T-helper 2 cell treated with Interferon-gamma antibody and Interleukin-4, amounts not matched to agents 5 μg/mL and 100 μg/mL, for 36 hours (primary cell): ENCODE measurements around the gene KRTAP5-5.
A peak's percentile ranks its signal among the peaks of the same experiment; 100 is the strongest.
"Not testable (repeated sequence)": the region's sequence is repeated elsewhere in the genome, so short reads cannot be mapped to it uniquely, and the experiment has no call there.

Experiments used
- DNase-seq: peaks from one replicate; pipeline ENCODE4 v3.0.0; 2021; ENCODE audit warnings: low spot score
- H3K27ac Mint-ChIP-seq: one replicate; pipeline ENCODE4 v1.8.0; 2021; ENCODE audit warnings: mild to moderate bottlenecking, mixed read lengths
- H3K27me3 Mint-ChIP-seq: one replicate; pipeline ENCODE4 v1.8.0; 2021; ENCODE audit warnings: low read depth, mixed read lengths
- H3K36me3 Mint-ChIP-seq: one replicate; pipeline ENCODE4 v1.8.0; 2021; ENCODE audit warnings: low read depth, mixed read lengths
- H3K4me1 Mint-ChIP-seq: one replicate; pipeline ENCODE4 v1.8.0; 2021; ENCODE audit warnings: low read depth, mixed read lengths
- H3K4me3 Mint-ChIP-seq: one replicate; pipeline ENCODE4 v1.8.0; 2022; ENCODE audit warnings: mild to moderate bottlenecking, moderate library complexity, mixed read lengths
- H3K9me3 Mint-ChIP-seq: one replicate; pipeline ENCODE4 v1.8.0; 2021; ENCODE audit warnings: mixed read lengths

Gene KRTAP5-5

GRCh38 chr11:1652771-1653540 is 23.4 kb downstream of the KRTAP5-5 start:
- Mint-ChIP-seq H3K4me3 (no peak overlapping the region), H3K36me3 (no peaks in the 10 kb centered on the region), H3K27me3 (peaks cover 6% of the 10 kb centered on the region), H3K4me1 (no peaks in the 10 kb centered on the region), H3K27ac (no peak overlapping the region), H3K9me3 (no peaks in the 10 kb centered on the region)
- peak; percentile 58 for DNase-seq

- DNase-seq: no peak
- H3K9me3 Mint-ChIP-seq: no peaks in the 10 kb centered on the region
- H3K4me3 Mint-ChIP-seq: no peak overlapping the region
- H3K4me1 Mint-ChIP-seq: no peaks in the 10 kb centered on the region
- no peaks in the 10 kb centered on the region for H3K36me3 Mint-ChIP-seq
- peaks cover 6% of the 10 kb centered on the region for H3K27me3 Mint-ChIP-seq
- no peak overlapping the region for H3K27ac Mint-ChIP-seq
These were observed 24.2 kb downstream of the KRTAP5-5 start for GRCh38 chr11:1653541-1654387.

GRCh38 chr11:1654388-1655167 is 25.0 kb downstream of the KRTAP5-5 start:
- Mint-ChIP-seq H3K27ac (no peak overlapping the region), H3K27me3 (peaks cover 6% of the 10 kb centered on the region), H3K36me3 (no peaks in the 10 kb centered on the region), H3K4me1 (peaks cover 4% of the 10 kb centered on the region), H3K9me3 (no peaks in the 10 kb centered on the region), H3K4me3 (no peak overlapping the region)
- no peak for DNase-seq

GRCh38 chr11:1655168-1656060 is 25.8 kb downstream of the KRTAP5-5 start:
- H3K27ac Mint-ChIP-seq: no peak overlapping the region
- peaks cover 14% of the 10 kb centered on the region for H3K27me3 Mint-ChIP-seq
- H3K4me3 Mint-ChIP-seq: no peak overlapping the region
- peaks cover 6% of the 10 kb centered on the region for H3K4me1 Mint-ChIP-seq
- no peaks in the 10 kb centered on the region for H3K36me3 Mint-ChIP-seq
- DNase-seq: no peak
- no peaks in the 10 kb centered on the region for H3K9me3 Mint-ChIP-seq

GRCh38 chr11:1656061-1656441 is 26.5 kb downstream of the KRTAP5-5 start:
- Mint-ChIP-seq H3K4me3 (no peak overlapping the region), H3K27me3 (peaks cover 16% of the 10 kb centered on the region), H3K36me3 (no peaks in the 10 kb centered on the region), H3K4me1 (peaks cover 6% of the 10 kb centered on the region), H3K9me3 (no peaks in the 10 kb centered on the region), H3K27ac (no peak overlapping the region)
- DNase-seq: no peak

GRCh38 chr11:1656670-1657069 is 27.1 kb downstream of the KRTAP5-5 start:
- Mint-ChIP-seq H3K4me1 (peaks cover 6% of the 10 kb centered on the region), H3K27me3 (peaks cover 17% of the 10 kb centered on the region), H3K4me3 (no peak overlapping the region), H3K9me3 (no peaks in the 10 kb centered on the region), H3K36me3 (no peaks in the 10 kb centered on the region), H3K27ac (no peak overlapping the region)
- no peak for DNase-seq

GRCh38 chr11:1659506-1659905 is 29.9 kb downstream of the KRTAP5-5 start:
- Mint-ChIP-seq H3K27ac (no peak overlapping the region), H3K4me1 (peaks cover 6% of the 10 kb centered on the region), H3K9me3 (no peaks in the 10 kb centered on the region), H3K36me3 (no peaks in the 10 kb centered on the region), H3K4me3 (no peak overlapping the region), H3K27me3 (peaks cover 15% of the 10 kb centered on the region)
- DNase-seq: no peak

GRCh38 chr11:1660111-1660867 is 30.7 kb downstream of the KRTAP5-5 start:
- Mint-ChIP-seq H3K27me3 (peaks cover 15% of the 10 kb centered on the region), H3K27ac (no peak overlapping the region), H3K9me3 (no peaks in the 10 kb centered on the region), H3K4me3 (no peak overlapping the region), H3K4me1 (peaks cover 6% of the 10 kb centered on the region), H3K36me3 (no peaks in the 10 kb centered on the region)
- no peak for DNase-seq

- not testable (repeated sequence) for DNase-seq, H3K4me1 Mint-ChIP-seq, H3K27ac Mint-ChIP-seq, H3K9me3 Mint-ChIP-seq, H3K36me3 Mint-ChIP-seq, H3K4me3 Mint-ChIP-seq
- peaks cover 15% of the 10 kb centered on the region for H3K27me3 Mint-ChIP-seq
These were observed 32.1 kb downstream of the KRTAP5-5 start for GRCh38 chr11:1661454-1662269.

GRCh38 chr11:1662699-1663283 is 33.2 kb downstream of the KRTAP5-5 start:
- H3K4me3 Mint-ChIP-seq, DNase-seq, H3K4me1 Mint-ChIP-seq, H3K9me3 Mint-ChIP-seq, H3K27ac Mint-ChIP-seq, H3K36me3 Mint-ChIP-seq: not testable (repeated sequence)
- H3K27me3 Mint-ChIP-seq: peaks cover 16% of the 10 kb centered on the region

- no peaks in the 10 kb centered on the region for H3K9me3 Mint-ChIP-seq
- H3K36me3 Mint-ChIP-seq: no peaks in the 10 kb centered on the region
- no peak for DNase-seq
- H3K4me1 Mint-ChIP-seq: no peaks in the 10 kb centered on the region
- H3K27me3 Mint-ChIP-seq: peaks cover 26% of the 10 kb centered on the region
- no peak overlapping the region for H3K4me3 Mint-ChIP-seq
- H3K27ac Mint-ChIP-seq: no peak overlapping the region
These were observed 35.7 kb downstream of the KRTAP5-5 start for GRCh38 chr11:1665313-1665712.
